Fibroblast of lung (primary cell): ENCODE data around the gene TNFRSF9. TPM values are rescaled to one million over a fixed set of nuclear protein-coding genes. Genes with fewer than 3 reads are reported as not detected.

Experiments
- DNase-seq, 2 donors: peaks; one replicate each; pipeline versions ENCODE4 v3.0.0 to v3.0.0-alpha.2; 2010; ENCODE audit warnings: low read depth in 2 of 2
- H2AFZ ChIP-seq: 2 replicates; pipeline ENCODE4 v1.5.1; 2012; ENCODE audit warnings: low read length, control low read depth, inconsistent platforms
- H3K27ac ChIP-seq: 2 replicates; pipeline ENCODE4 v1.5.1; 2011; ENCODE audit warnings: low read length, control low read depth; ENCODE audit not compliant: insufficient read depth
- H3K27me3 ChIP-seq: 2 replicates; pipeline ENCODE4 v1.5.1; 2011; ENCODE audit warnings: mild to moderate bottlenecking, low read length; ENCODE audit not compliant: control insufficient read depth, insufficient read depth
- H3K36me3 ChIP-seq: 2 replicates; pipeline ENCODE4 v1.5.1; 2011; ENCODE audit warnings: low read length; ENCODE audit not compliant: control insufficient read depth, insufficient read depth
- H3K4me1 ChIP-seq: 2 replicates; pipeline ENCODE4 v1.5.1; 2011; ENCODE audit warnings: low read length; ENCODE audit not compliant: control insufficient read depth, insufficient read depth; ENCODE audit errors: extremely low read depth
- H3K4me2 ChIP-seq: 2 replicates; pipeline ENCODE4 v1.5.1; 2011; ENCODE audit warnings: low read length, control low read depth; ENCODE audit not compliant: insufficient read depth; ENCODE audit errors: extremely low read depth
- H3K4me3 ChIP-seq, 4 experiments: fragments of 200-600 bp in 1 of 4; sonication (generic) in 1 of 4; replicated peaks in 1 of 4; 2 replicates each; pipeline ENCODE4 v1.5.1; 2011 to 2016; ENCODE audit warnings: low read length in 4 of 4, low read depth in 3 of 4, mild to moderate bottlenecking in 3 of 4, control low read depth in 2 of 4, inconsistent platforms in 1 of 4, mixed read lengths in 1 of 4; ENCODE audit not compliant: insufficient read depth in 1 of 4; ENCODE audit errors: control extremely low read depth in 1 of 4
- H3K79me2 ChIP-seq: 2 replicates; pipeline ENCODE4 v1.5.1; 2012; ENCODE audit warnings: mild to moderate bottlenecking, low read length, inconsistent platforms; ENCODE audit not compliant: control insufficient read depth, insufficient read depth
- H3K9ac ChIP-seq: 2 replicates; pipeline ENCODE4 v1.5.1; 2011; ENCODE audit warnings: mild to moderate bottlenecking, low read length, control low read depth; ENCODE audit not compliant: insufficient read depth
- H3K9me3 ChIP-seq: 2 replicates; pipeline ENCODE4 v1.5.1; 2012; ENCODE audit warnings: low read depth, low read length; ENCODE audit not compliant: control insufficient read depth, insufficient read depth
- H4K20me1 ChIP-seq: 2 replicates; pipeline ENCODE4 v1.5.1; 2011; ENCODE audit warnings: low read length; ENCODE audit not compliant: control insufficient read depth, insufficient read depth; ENCODE audit errors: extremely low read depth
- CTCF ChIP-seq, 2 donors: IDR thresholded peaks in 1 of 2; conservative IDR thresholded peaks in 1 of 2; 1 replicate in 1 of 2; 2 replicates in 1 of 2; pipeline ENCODE4 v1.5.1; 2011 to 2012; ENCODE audit warnings: low read length in 2 of 2, control low read depth in 1 of 2, inconsistent platforms in 1 of 2, low read depth in 1 of 2, mild to moderate bottlenecking in 1 of 2
- EZH2 ChIP-seq: IDR thresholded peaks from 2 replicates; pipeline ENCODE4 v1.5.1; 2012; ENCODE audit warnings: low read length, control low read depth, mild to moderate bottlenecking; ENCODE audit errors: missing control alignments
- polyA plus RNA-seq, 2 donors: library from polyadenylated mRNA; depleted of rRNA in 1 of 2; stranded (reverse) in 1 of 2; unstranded in 1 of 2; fragments of >200 nt; gene quantifications; 2 replicates each; pipeline ENCODE4 v1.2.1, GENCODE V29; 2011 to 2012; ENCODE audit warnings: missing spikeins in 1 of 2
- total RNA-seq: library from RNA; depleted of rRNA; stranded (reverse); fragments of >200 nt; gene quantifications from 2 replicates; pipeline ENCODE4 v1.2.1, GENCODE V29; 2014

The TNFRSF9 gene
- total and polyA plus RNA-seq, 2 donors (not counting 1 experiment from before 2014, with no cell fraction given): 0.02 TPM; not detected in 1

GRCh38 chr1:7970246-7970645 lies 29.6 kb upstream of the TNFRSF9 start:
- Histone ChIP-seq H3K4me1 (no peaks in the 10 kb centered on the region), H3K79me2 (peaks cover 17% of the 10 kb centered on the region), H2AFZ (no peak overlapping the region), H4K20me1 (no peaks in the 10 kb centered on the region), H3K27me3 (no peaks in the 10 kb centered on the region), H3K36me3 (peaks cover 18% of the 10 kb centered on the region), H3K27ac (no peak overlapping the region), H3K4me3 (no peak overlapping the region), H3K9ac (no peak overlapping the region), H3K9me3 (no peaks in the 10 kb centered on the region), H3K4me2 (no peak overlapping the region)
- TF ChIP-seq EZH2: no peak
- TF ChIP-seq CTCF (conservative IDR thresholded peaks at IDR 0.05 in 1 of 2, IDR thresholded peaks at IDR 0.05 in 1 of 2; ENCODE audit: low read depth in 1 of 2, low read length in 2 of 2): no peak
- no peak for DNase-seq

GRCh38 chr1:7967651-7968050 lies 27.0 kb upstream of the TNFRSF9 start:
- Histone ChIP-seq H2AFZ (no peak overlapping the region), H3K4me1 (no peaks in the 10 kb centered on the region), H3K27me3 (no peaks in the 10 kb centered on the region), H4K20me1 (no peaks in the 10 kb centered on the region), H3K79me2 (peaks cover 35% of the 10 kb centered on the region), H3K36me3 (peaks cover 20% of the 10 kb centered on the region), H3K4me3 (no peak overlapping the region), H3K9ac (no peak overlapping the region), H3K4me2 (no peak overlapping the region), H3K9me3 (no peaks in the 10 kb centered on the region), H3K27ac (no peak overlapping the region)
- no peak for DNase-seq
- TF ChIP-seq EZH2: no peak

- H3K4me1 ChIP-seq: peaks cover 2% of the 10 kb centered on the region
- H3K36me3 ChIP-seq: peaks cover 19% of the 10 kb centered on the region
- no peak overlapping the region for H2AFZ ChIP-seq
- no peaks in the 10 kb centered on the region for H3K27me3 ChIP-seq
- no peak overlapping the region for H3K4me2 ChIP-seq
- H3K4me3 ChIP-seq: no peak overlapping the region
- no peaks in the 10 kb centered on the region for H3K9me3 ChIP-seq
- no peak overlapping the region for H3K9ac ChIP-seq
- peaks cover 39% of the 10 kb centered on the region for H3K79me2 ChIP-seq
- DNase-seq: no peak
- no peak overlapping the region for H3K27ac ChIP-seq
- TF ChIP-seq EZH2: no peak
- TF ChIP-seq CTCF (conservative IDR thresholded peaks at IDR 0.05 in 1 of 2, IDR thresholded peaks at IDR 0.05 in 1 of 2; ENCODE audit: low read depth in 1 of 2, low read length in 2 of 2): no peak
- H4K20me1 ChIP-seq: no peaks in the 10 kb centered on the region
Observed at GRCh38 chr1:7967196-7967595, 26.6 kb upstream of the TNFRSF9 start.
